Fibroblast of skin of right quadriceps (primary cell): ENCODE measurements around the gene ANTXRL.
"Not testable (repeated sequence)": the region's sequence is repeated elsewhere in the genome, so short reads cannot be mapped to it uniquely, and the experiment has no call there.

Source experiments
- DNase-seq: peaks from one replicate; pipeline ENCODE4 v3.0.0-alpha.2; 2013

ANTXRL gene

DNA sequence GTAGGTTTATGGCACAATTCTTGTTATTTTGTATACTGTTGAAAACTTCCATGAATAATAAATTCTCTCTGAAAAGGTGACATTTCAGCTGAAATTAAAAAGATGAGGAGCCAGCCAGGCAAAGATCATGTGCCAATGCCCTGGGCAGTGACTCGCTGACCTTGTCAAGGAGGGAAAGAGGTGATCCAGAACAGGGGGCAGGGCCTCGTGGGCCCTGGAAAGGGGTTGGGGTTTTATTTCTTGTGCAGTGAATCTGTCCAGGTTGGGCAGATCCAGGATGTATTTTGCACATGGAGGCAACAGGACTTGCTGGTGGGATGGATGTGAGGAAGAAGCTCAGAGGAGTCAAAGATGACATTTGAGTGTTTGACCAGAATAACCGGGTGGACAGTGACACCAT is 31.6 kb upstream of the ANTXRL start:
- not testable (repeated sequence) for DNase-seq

DNA sequence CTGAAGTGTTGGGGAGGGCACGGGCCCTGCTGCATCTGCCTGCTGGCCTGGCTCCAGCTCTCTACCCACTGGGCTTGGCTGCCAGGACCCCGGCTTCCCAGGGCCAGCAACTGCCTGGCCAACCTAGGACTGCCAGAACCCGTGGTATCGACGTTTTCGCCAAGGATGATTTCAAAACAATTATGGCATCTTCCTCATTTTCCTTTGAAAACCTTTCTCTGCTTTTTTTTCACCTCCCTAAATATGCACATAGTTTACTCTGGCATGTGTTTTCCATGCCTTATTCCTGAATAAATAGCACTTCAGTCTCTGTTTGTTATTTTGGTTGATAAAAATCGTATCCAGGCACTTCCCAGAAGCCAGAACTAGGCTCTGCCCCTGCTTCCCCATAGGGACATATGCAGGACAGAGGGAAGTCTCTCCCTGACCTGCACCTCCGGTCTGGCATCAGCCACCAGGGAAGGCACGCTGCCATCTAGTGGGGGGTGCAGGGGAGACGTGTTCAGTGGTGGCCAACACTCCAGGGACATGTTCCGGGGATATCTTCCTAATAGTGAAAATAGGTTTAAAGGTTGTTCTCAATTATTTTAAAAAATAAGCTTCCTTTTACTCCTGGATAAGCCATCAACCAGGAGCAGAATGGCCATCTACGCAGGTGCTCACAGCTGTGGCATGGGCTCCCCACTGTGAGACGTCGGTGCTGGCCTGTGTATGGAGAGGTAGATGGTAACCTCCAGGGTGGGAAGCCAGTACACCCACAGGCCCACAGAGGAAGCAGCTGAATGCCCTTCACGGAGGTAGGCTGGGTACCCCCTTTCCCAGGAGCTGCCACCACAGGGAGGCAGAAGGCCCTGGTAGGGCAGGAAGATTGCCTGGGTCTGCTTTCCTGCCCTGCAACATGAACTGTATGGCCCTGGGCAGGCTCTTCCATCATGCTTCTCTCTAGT is 30.7 kb upstream of the ANTXRL start:
- DNase-seq, result peak; percentile 14

DNA sequence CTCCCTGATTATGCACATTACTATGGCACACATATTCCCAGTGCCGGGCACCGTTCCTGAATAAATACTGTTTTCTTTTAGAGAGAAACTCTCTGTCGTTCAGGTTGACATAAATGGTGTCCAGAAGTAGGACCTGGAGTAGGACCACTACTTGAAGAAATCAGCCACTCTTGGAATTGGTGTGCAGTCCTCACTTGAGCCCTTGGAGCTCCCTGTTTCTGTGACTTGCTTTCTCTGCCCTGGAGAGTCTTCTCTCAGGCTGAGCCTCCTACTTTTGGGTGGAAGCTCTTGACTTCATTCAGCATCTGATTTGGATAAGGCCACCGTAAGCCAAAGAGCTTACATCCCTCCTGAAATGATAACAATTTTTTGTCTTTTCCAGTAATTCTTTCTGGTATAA is 29.7 kb upstream of the ANTXRL start:
- no peak for DNase-seq

DNA sequence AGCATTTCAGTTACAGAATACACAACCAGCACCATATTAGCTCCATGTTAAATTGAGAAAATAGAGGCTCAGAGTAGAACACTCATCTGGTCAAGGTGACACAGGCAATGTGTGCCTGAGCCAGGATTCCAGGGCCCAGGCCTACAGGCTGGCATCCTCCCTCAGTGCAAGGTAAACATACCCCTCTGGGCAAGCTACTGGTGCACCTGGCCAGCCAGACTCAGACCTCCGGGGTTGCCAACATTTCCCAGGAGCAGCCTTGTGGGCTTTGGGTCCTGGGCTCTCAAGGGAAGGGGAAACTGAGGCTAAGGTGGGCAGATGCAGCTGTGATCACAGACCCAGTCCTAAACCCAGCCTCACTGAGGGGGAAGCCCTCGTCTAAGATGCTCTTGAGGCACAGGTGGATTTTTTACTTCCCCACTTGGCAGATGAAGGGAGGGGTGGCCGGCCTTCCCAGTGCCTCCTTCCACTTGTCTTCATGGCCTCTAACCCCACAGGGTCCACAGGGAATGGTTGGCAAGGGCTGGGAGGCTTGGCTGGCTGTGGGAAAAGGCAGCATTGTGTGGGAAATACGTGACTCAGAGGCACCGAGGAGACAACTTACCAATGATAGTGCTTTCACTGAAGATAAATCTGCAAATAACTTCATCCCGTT is 23.8 kb upstream of the ANTXRL start:
- DNase-seq, result not testable (repeated sequence)

DNA sequence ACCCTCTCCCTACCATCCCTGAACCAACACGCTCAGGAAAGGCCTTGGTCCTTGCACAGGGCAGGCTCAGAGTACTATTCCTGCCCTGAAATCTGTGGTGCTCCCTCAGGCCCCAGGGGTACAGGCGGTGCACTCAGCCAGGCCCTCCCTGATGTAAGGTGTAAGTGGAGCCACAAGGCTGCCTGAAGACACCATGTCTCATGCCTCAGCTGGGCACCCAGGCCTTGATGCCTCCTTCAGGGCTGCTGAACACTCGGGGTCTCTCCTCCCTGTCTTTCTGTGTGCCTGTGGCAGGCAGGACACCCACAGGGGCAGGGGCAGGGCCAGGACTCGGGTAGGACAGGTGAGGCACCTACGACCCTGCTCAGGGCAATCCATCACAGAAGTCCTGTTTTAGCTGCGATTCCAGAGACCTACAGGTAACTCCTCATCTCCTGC is 22.9 kb upstream of the ANTXRL start:
- no peak for DNase-seq

DNA sequence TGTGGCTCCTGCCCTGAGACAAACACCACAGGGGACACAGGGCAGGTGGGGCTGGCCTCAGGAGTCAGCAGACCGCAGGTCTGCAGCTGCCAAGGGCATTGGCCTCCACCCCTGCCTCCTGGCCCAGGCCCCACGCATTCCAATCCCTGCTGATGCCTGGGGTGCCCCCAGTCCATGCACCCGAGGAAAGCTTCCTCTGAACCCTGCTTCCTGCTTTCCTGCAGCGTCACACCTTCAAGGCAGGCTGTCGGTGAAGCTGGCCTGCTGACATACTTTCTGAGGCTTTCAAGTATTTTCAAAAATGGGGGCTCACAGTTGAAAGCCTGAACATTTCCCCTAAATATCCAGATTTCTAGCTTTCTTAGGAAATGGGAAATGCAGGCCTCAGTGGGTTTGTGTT is 22.5 kb upstream of the ANTXRL start:
- DNase-seq, result no peak

DNA sequence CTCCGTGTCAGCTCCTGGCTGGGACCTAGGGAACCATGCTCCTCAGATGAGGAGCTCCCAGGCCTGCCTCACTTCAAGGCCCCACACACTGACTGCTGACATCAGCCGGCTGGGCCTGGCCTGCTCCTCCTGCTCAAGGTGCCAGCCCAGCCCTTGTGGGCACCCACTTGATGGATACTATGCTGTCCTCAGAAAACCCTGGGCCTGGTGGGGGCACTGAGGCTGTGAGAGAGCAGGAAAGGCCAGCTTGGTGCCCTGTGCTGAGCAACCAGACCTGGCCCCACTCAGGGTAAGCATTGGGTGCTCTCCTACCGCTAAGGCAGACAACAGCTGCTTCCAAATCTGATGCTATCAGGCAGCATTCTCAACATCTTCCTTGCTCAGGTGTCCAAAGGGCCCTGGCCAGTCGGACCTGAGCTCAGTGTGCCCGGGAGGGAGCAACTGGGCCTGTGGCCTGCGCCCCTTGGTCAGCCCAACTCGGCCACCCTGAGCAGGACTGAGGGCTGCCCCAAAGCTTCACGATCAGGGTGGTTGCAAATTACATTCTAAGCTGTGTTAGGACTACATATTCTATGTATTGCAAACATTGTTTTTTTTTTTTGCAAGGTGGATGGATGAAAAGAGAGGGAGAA is 21.9 kb upstream of the ANTXRL start:
- DNase-seq, result no peak

DNA sequence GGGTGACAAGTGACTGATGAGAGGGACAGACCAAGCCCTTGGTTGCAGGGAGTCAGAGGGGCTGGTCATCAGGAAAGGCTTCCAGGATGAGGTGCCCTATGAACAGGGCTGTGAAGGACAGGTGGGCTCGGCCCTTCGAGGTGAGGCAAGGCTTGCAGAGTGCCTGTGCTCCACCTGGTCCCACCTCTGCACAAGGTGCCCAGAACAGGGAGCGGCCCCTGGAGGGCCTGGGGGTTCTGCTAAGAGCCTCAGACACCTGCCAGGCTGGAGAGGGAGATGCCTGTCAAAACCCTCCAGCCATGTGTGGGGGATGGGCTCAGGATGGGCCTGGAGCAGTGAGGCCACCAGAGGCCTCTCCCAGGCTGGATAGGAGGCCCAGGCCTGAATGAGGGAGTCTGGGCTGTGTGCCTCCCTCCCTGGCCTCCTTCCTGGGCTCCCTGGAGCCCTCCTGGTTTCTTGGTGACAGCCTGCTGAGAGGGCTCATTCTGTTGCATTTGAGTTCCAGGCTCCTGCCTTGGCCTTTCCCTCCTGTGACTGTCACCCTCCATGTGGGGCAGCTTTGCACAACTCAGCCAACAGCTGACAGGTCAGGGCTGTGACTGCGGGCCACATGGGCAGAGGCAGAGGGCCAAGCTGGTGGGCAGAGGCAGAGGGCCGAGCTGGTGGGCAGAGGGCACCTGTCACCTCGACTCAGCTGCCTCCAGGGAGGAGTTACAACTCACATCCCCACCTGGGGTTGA is 21.1 kb upstream of the ANTXRL start:
- DNase-seq, result not testable (repeated sequence)

DNA sequence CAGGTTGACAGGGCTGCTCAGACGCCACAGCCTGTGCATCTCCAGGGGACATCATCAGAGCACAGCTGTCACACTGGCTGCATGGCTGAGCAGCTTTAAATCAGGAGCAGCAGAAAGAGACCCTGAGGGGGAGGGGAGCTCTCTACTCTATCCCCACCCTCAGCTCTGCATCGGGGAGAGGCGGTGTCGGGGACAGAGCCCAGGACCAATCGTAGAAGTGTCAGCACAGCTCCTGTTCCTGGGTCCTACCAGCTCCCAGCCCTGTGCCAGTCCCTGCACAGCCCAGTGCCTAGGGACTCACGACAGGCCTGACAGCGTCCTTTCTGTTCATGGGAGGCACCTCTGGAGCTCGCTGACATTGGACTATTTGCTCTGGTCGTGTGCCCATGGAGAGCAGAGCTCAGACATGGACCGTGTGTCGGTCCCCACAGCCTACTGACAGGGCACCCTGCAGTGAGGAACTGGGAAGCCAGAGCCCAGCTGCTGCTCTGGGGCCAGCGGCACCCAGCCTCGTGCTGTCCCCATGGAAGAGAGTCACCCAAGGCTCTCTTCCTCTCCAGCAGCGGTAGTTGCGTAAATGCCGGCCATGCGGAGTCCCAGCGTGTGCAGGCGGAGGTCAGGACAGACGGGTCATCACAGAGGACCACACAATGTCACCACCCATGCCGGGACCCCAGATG is 20.4 kb upstream of the ANTXRL start:
- DNase-seq, result no peak

DNA sequence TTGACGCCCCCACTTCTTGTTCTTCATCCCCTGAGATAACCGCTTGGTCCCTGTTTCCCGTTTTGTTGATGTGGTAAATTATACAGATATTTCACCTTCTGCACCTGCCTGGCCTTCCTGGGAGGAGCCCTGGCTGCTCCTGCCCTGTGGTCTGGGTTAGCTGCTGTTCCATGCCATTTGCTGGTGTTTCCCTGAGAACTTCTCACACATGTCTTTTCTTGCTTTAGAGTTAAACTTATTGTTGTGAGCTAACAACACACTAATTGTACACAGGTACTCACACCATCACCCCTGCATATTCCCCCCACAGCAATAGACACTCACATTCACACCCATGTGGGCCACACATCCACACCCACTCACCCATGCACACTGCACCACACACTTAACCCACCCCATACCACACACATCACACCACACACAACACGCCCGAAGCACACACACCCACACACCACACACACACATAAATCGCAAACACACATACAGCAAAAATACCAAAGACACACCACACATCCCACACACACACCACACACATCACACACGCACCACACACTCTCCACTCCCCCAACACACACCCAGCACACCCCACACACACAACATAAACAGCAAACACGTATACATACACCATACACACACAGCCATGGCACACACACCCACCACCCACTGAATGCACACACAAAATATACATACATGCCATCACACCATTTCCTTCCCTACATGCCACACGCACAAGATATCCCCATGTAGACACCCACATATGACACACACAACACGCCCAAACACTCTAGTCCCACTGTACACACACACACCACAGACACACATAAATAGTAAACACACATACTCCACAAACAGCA is 19.4 kb upstream of the ANTXRL start:
- DNase-seq, result no peak

DNA sequence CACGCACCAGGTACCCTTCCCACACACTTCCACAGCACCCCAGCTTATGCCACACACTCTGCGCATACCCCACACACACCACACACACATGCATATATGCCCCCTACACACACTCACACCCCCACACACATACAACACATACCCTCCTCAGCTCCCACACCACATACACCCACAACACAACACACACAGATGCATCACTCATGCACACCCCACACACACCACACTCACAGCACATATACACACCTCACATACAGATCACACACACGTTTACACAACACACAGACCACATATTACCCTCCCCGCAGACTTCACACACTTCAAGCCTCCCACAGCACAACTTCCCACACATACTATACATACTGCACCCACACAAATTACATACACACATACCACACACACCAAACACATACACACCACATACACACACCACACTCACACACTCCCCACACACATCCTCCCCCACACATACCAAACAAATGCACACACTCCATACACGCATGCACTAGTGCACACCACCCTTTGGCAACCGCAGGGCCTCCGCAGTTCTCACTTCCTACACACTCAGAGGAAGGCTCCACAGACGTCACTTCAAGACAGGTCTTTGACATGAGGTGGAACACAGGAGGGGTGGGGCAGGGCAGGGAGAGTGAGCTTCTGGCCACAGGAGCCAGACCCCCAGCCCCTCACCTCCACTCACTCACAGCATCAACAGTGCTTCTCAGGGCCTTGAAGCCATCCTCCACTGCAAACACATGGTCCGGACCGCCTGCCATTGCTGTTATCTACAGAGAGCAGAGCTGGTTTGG is 18.5 kb upstream of the ANTXRL start:
- DNase-seq, result no peak

DNA sequence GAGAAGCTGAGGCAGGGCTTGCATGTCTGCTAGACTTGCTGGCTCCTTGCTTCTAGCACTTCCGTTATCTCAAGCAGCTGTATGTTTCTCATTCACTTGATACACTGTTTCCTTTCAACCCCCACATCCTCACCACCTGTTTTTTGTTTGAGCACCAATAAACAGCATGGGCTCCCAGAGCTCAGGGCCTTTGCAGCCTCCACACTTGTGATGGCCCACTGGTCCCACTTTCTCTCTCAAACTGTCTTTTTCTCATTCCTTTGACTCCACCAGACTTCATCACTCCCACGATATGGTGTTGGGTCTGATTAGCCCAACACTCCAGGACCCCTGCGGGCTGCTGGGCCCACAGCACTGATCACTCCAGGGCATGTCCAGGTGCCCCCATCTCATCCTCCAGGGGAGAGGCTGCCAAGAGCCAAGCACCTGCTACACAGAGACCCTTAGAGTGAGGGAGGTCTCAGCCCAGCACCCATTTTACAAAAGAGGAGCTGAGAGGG is 17.2 kb upstream of the ANTXRL start:
- not testable (repeated sequence) for DNase-seq

DNA sequence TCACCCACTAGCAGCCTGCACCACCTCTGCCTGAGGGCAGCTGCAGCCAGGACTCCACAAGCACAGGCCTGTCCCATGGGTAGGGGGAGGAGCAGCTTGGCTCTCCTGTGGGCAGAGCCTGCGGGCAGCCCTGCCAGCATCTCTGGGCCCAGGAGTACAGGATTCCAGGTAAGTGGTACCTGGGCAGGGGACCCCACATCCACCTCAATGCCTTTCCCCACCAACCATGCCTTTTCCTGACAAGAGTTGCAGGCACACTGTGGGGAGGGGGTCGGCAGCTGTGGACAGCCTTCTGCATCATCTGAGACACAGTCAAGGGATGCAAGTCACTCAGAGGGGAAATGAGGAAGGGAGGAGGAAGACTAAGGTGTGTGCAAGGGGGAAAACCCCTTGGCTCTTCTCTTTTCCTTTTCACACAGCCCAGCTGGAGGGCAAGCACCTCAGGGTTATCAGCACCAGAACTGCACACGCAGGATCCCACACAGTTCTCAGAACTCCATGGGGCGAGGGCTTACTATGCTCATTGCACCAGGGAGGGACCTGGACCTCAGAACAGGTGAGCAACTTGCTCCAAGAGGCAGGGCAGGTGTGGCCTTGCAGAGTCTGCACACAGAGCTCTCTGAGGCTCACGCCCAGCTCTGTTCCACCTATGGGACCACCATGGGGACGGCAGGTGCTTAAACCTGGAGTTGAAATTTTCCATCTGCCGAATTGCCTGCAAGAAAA is 16.5 kb upstream of the ANTXRL start:
- DNase-seq, result no peak

DNA sequence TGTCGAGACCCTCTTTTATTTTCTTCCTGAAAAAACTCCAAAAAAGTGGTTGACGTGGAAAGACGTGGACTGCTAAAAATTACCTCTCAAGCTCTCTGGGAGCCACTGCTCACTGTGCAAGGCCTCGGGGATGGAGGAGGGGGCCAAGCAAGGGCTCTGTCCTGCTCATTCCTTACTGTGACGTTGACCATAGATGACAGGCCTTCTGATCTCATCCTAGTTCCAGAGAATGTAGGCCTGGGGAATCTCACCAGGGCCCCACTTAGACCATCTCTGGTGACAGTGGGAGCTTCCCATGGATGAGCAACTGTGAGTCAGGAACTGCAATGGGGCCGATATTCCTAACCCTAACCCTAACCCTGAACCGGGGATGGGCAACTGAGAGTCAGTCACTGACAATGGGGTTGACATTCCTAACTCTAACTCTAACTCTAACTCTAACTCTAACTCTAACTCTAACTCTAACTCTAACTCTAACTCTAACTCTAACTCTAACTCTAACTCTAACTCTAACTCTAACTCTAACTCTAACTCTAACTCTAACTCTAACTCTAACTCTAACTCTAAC is 15.8 kb upstream of the ANTXRL start:
- not testable (repeated sequence) for DNase-seq

DNA sequence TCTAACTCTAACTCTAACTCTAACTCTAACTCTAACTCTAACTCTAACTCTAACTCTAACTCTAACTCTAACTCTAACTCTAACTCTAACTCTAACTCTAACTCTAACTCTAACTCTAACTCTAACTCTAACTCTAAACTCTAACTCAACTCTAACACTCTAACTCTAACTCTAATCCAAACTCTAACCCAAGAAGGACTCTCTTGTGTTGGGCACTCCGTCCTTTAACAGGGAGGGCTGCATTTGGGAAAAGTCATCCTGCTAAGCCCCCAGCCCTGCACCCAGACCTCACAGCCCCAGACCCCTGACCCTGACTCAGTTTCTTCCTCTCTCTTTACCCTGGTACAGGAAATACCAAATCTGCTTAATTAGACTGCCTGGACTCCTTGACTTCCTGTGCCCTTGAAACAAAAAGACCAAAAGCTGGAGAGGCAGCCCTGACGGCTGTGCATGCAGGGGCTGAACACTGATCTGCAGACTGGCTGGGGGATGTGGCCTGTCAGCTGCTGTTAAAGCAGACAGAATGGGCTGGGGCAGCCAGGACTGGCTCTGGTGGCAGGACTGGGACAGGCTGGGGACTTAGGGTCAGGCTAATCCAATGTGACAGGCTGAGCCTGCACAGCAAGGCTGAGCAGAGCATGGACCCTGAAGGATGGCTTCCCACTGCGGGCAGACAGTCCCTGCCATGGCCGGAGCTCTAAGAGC is 14.8 kb upstream of the ANTXRL start:
- DNase-seq, result not testable (repeated sequence)

DNA sequence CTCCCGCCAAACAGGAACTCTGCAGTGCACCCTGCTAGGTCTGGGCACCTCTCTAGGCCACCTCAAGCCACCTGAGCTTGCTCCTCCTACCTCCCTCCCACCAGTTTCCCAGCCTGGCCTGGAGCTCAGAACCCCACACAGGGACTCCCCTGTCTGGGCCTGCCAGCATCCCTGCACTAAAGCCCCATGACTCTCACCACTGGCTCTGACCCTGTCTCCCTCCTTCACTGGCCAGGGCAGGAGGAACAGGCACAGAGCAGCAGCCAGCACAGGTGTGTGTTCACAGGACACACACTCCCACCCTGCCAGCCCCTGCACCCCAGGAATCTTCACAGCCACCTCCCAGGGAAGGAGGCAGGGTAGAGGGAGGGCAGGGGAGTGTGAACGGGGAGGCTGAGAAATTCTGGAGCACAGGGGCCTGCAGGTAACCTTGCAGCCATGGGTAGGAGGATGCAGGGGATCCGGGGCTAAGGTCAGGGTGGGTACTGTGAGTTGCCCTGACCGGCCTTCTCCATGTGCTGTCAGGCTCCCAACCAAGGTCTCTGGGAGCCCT is 13.9 kb upstream of the ANTXRL start:
- no peak for DNase-seq

DNA sequence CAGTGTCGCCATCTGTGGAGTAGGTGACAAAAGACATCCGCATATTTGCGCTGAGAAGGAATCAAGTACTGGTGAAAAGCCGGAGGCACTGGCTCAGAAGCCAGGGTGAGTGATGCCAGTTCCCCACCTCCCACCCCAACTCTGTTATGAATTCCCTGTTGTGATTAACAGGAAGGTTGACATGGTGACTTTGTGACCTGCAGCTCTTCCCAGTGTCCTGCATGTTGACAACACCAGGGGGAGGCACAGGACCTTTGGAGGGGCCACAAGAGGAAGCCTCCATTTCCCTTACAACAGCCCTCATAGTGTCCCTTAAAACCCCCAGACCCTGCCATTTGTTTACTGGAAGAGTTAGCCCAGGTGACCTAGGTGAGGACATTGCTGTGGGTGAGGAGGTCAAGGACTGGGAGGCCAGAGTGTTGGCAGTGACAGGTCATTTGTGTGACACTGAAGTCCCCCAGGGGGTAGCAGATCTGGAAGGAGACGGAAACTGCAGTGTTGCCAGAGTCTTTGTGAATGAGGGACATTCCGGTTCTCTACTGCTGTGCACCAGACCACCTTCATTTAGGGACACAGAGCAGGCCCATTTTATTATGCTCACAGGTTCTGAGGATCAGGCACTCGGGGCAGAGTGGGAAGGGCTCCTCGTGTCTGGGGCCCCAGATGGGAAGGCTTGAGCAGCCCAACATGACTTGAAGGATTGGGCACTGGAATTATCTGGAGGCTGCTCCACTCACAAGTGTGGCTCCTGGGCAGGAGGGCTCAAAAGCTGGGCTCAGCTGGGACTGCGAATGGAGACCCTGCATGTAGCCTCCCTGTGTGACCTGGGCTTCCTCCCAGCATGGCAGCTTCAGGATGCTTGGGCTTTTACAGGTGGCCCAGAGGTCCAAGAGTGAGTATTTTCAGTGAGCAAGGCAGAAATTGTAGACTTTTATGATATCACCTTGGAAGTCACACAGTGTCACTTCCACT is 13.0 kb upstream of the ANTXRL start:
- DNase-seq, result no peak
